Keratinocyte (primary cell): ENCODE data around the gene IGF1. TPM values are rescaled to one million over a fixed set of nuclear protein-coding genes. Genes with fewer than 3 reads are reported as not detected.

Source experiments
- DNase-seq: peaks from one replicate; pipeline ENCODE4 v3.0.0-alpha.2; 2011; ENCODE audit warnings: low read depth, missing footprints, low spot score
- FAIRE-seq: peaks from 2 replicates; lab custom pipeline; 2011; peaks lifted over from hg19 to GRCh38; lab: Jason Lieb, UNC
- H2AFZ ChIP-seq: 2 replicates; pipeline ENCODE4 v1.6.0; 2012; ENCODE audit warnings: low read length, control low read depth, inconsistent platforms; ENCODE audit not compliant: control insufficient read depth
- H3K27ac ChIP-seq: 2 replicates; pipeline ENCODE4 v1.5.1; 2011; ENCODE audit warnings: low read length; ENCODE audit not compliant: control insufficient read depth, insufficient read depth
- H3K27me3 ChIP-seq: 3 replicates; pipeline ENCODE4 v1.6.0; 2011; ENCODE audit warnings: low read length; ENCODE audit not compliant: control insufficient read depth, insufficient read depth; ENCODE audit errors: extremely low read depth
- H3K36me3 ChIP-seq, 2 experiments: 2 replicates in 1 of 2; 3 replicates in 1 of 2; pipeline ENCODE4 v1.5.1; 2011; ENCODE audit warnings: low read length in 2 of 2, mild to moderate bottlenecking in 1 of 2; ENCODE audit not compliant: control insufficient read depth in 2 of 2, insufficient read depth in 2 of 2; ENCODE audit errors: extremely low read depth in 1 of 2
- H3K4me1 ChIP-seq: 3 replicates; pipeline ENCODE4 v1.5.1; 2011; ENCODE audit warnings: low read length; ENCODE audit not compliant: control insufficient read depth, insufficient read depth; ENCODE audit errors: extremely low read depth
- H3K4me2 ChIP-seq: 3 replicates; pipeline ENCODE4 v1.6.0; 2011; ENCODE audit warnings: low read depth, low read length; ENCODE audit not compliant: control insufficient read depth, insufficient read depth; ENCODE audit errors: extremely low read depth
- H3K4me3 ChIP-seq, 3 experiments: fragments of 200-600 bp in 1 of 3; sonication (generic) in 1 of 3; 2 replicates in 2 of 3; 3 replicates in 1 of 3; pipeline ENCODE4 v1.5.1; 2011 to 2016; ENCODE audit warnings: low read length in 3 of 3, mild to moderate bottlenecking in 3 of 3, control low read depth in 2 of 3, inconsistent platforms in 1 of 3, low read depth in 1 of 3, mixed read lengths in 1 of 3, mixed run types in 1 of 3, moderate library complexity in 1 of 3; ENCODE audit not compliant: control insufficient read depth in 2 of 3, insufficient read depth in 2 of 3; ENCODE audit errors: extremely low read depth in 1 of 3
- H3K79me2 ChIP-seq: 2 replicates; pipeline ENCODE4 v1.6.0; 2012; ENCODE audit warnings: low read length; ENCODE audit not compliant: control insufficient read depth, insufficient read depth
- H3K9ac ChIP-seq: 3 replicates; pipeline ENCODE4 v1.6.0; 2011; ENCODE audit warnings: low read length; ENCODE audit not compliant: control insufficient read depth, insufficient read depth; ENCODE audit errors: extremely low read depth
- H3K9me1 ChIP-seq: 3 replicates; pipeline ENCODE4 v1.6.0; 2011; ENCODE audit warnings: low read length; ENCODE audit not compliant: control insufficient read depth, insufficient read depth; ENCODE audit errors: extremely low read depth
- H3K9me3 ChIP-seq: 2 replicates; pipeline ENCODE4 v1.5.1; 2012; ENCODE audit warnings: low read depth, low read length; ENCODE audit not compliant: control insufficient read depth
- H4K20me1 ChIP-seq: 3 replicates; pipeline ENCODE4 v1.6.0; 2011; ENCODE audit warnings: low read length; ENCODE audit not compliant: control insufficient read depth, insufficient read depth; ENCODE audit errors: extremely low read depth
- CTCF ChIP-seq, 3 experiments: IDR thresholded peaks in 1 of 3; conservative IDR thresholded peaks in 1 of 3; optimal IDR thresholded peaks in 1 of 3; 2 replicates in 2 of 3; 3 replicates in 1 of 3; pipeline versions ENCODE3 to v1.5.1; 2011; ENCODE audit warnings: low read length in 3 of 3, mild to moderate bottlenecking in 3 of 3, moderate library complexity in 2 of 3, control low read depth in 1 of 3, inconsistent platforms in 1 of 3; ENCODE audit not compliant: insufficient read depth in 2 of 3; ENCODE audit errors: extremely low read depth in 1 of 3
- EZH2 ChIP-seq: IDR thresholded peaks from one replicate; pipeline ENCODE4 v1.6.1; 2012; ENCODE audit warnings: inconsistent platforms, mild to moderate bottlenecking, low read length, moderate library complexity
- dilution Hi-C: fragments of 300-500 bp; cut with MboI; formaldehyde crosslinking; loops from one replicate; pipeline ENCODE4 v1.7.0; 2020; ENCODE audit warnings: low sequenced_read_pairs; ENCODE audit not compliant: extremely low pct_ligation_motif_present
- polyA plus RNA-seq, 5 experiments: library from polyadenylated mRNA; depleted of rRNA in 3 of 5; stranded (reverse) in 3 of 5; stranded (forward) in 1 of 5; unstranded in 1 of 5; fragments of >200 nt; gene quantifications; 1 replicate in 1 of 5; 2 replicates in 3 of 5; 3 replicates in 1 of 5; pipeline versions ENCODE4 v1.2.1 to v1.2.3, GENCODE V29; 2011 to 2012; ENCODE audit warnings: missing spikeins in 2 of 5, low read depth in 1 of 5, low replicate concordance in 1 of 5

IGF1 gene
- polyA plus RNA-seq, 1 donor (not counting 4 experiments of a cell fraction or from before 2014, with no cell fraction given) = not detected

- FAIRE-seq = no peak
- Histone ChIP-seq H2AFZ (no peak overlapping the region), H3K4me2 (no peak overlapping the region), H3K27ac (no peak overlapping the region), H3K9ac (no peak overlapping the region), H3K36me3 (no peaks in the 10 kb centered on the region), H3K9me3 (no peaks in the 10 kb centered on the region), H3K9me1 (no peaks in the 10 kb centered on the region), H3K4me1 (no peaks in the 10 kb centered on the region), H3K4me3 (no peak overlapping the region), H3K79me2 (no peaks in the 10 kb centered on the region), H3K27me3 (no peaks in the 10 kb centered on the region), H4K20me1 (no peaks in the 10 kb centered on the region)
- DNase-seq = no peak
- dilution Hi-C loops = no loop called here
- TF ChIP-seq CTCF (optimal IDR thresholded peaks at IDR 0.05 in 1 of 3, IDR thresholded peaks at IDR 0.05 in 1 of 3, conservative IDR thresholded peaks at IDR 0.05 in 1 of 3; ENCODE audit: extremely low read depth in 1 of 3, insufficient read depth in 2 of 3, low read length in 3 of 3) = no peak
- TF ChIP-seq EZH2 = no peak
Observed at GRCh38 chr12:102425109-102426039, 55.0 kb downstream of the IGF1 start.

GRCh38 chr12:102423462-102423861, 56.9 kb downstream of the IGF1 start:
- FAIRE-seq = no peak

More at GRCh38 chr12:102423462-102423861, 56.9 kb downstream of the IGF1 start:
- Histone ChIP-seq H3K9me1 (no peaks in the 10 kb centered on the region), H3K4me1 (no peaks in the 10 kb centered on the region), H3K9ac (no peak overlapping the region), H3K36me3 (no peaks in the 10 kb centered on the region), H3K27ac (no peak overlapping the region), H4K20me1 (no peaks in the 10 kb centered on the region), H3K27me3 (no peaks in the 10 kb centered on the region), H3K4me3 (no peak overlapping the region), H2AFZ (no peak overlapping the region), H3K4me2 (no peak overlapping the region), H3K9me3 (no peaks in the 10 kb centered on the region), H3K79me2 (no peaks in the 10 kb centered on the region)
- dilution Hi-C loops = no loop called here
- no peak for DNase-seq
- TF ChIP-seq EZH2 (no peak), CTCF (optimal IDR thresholded peaks at IDR 0.05 in 1 of 3, IDR thresholded peaks at IDR 0.05 in 1 of 3, conservative IDR thresholded peaks at IDR 0.05 in 1 of 3; ENCODE audit: extremely low read depth in 1 of 3, insufficient read depth in 2 of 3, low read length in 3 of 3) (no peak)
